Gastroesophageal sphincter (tissue), 4 donors: ENCODE measurements around the gene CCDC60. TPM values are rescaled to one million over a fixed set of nuclear protein-coding genes. Genes with fewer than 3 reads are reported as not detected.

Experiments
- ATAC-seq: fragments of 150-250 bp; one replicate; pipeline ENCODE4 v1.9.1; 2016; ENCODE audit warnings: mild to moderate bottlenecking, moderate library complexity
- H3K27ac ChIP-seq, 4 donors: fragments of 200-600 bp; sonication (generic) in 3 of 4; 1 replicate in 3 of 4; 2 replicates in 1 of 4; pipeline ENCODE4 v1.5.1; 2016 to 2019
- H3K27me3 ChIP-seq: fragments of 200-600 bp; sonication (generic); one replicate; pipeline ENCODE4 v1.5.1; 2019
- H3K36me3 ChIP-seq, 2 donors: fragments of 200-600 bp; sonication (generic); one replicate each; pipeline ENCODE4 v1.5.1; 2019; ENCODE audit warnings: control low read depth in 1 of 2
- H3K4me1 ChIP-seq, 3 donors: fragments of 200-600 bp; sonication (generic); 1 replicate in 2 of 3; 2 replicates in 1 of 3; pipeline ENCODE4 v1.5.1; 2016 to 2019; ENCODE audit warnings: control low read depth in 2 of 3
- H3K4me3 ChIP-seq, 2 donors: fragments of 200-600 bp; sonication (generic); one replicate each; pipeline ENCODE4 v1.5.1; 2019; ENCODE audit warnings: mild to moderate bottlenecking in 1 of 2, moderate library complexity in 1 of 2
- H3K9me3 ChIP-seq, 3 donors: fragments of 200-600 bp; sonication (generic); one replicate each; pipeline ENCODE4 v1.5.1; 2017 to 2019; ENCODE audit warnings: control low read depth in 2 of 3
- EP300 ChIP-seq: sonication (generic); formaldehyde crosslinking; IDR thresholded peaks from one replicate; pipeline ENCODE4 v1.6.1; 2017; ENCODE audit warnings: antibody characterized with exemption, mild to moderate bottlenecking
- POLR2A ChIP-seq, 2 donors: fragments of 450-650 bp; IDR thresholded peaks; one replicate each; pipeline ENCODE4 v1.6.1; 2017; ENCODE audit warnings: antibody characterized with exemption in 2 of 2, mild to moderate bottlenecking in 2 of 2, moderate library complexity in 1 of 2
- POLR2AphosphoS5 ChIP-seq: sonication (generic); formaldehyde crosslinking; IDR thresholded peaks from one replicate; pipeline ENCODE4 v1.6.1; 2017; ENCODE audit warnings: antibody characterized with exemption
- WGBS, 2 donors: methylation state at CpG; one replicate each; pipeline ENCODE4 v1.1.5; 2018; ENCODE audit warnings: low coverage in 1 of 2; 5-methylcytosine and 5-hydroxymethylcytosine counted together
- total RNA-seq, 4 donors: library from RNA; depleted of rRNA; stranded (reverse); fragments of >200 nt; gene quantifications; one replicate each; pipeline ENCODE4 v1.1.0, GENCODE V29; 2016
- TF ChIP-seq, protein P1 (sequence below), 4 experiments: fragments of 200-600 bp in 2 of 4; fragments of 450-650 bp in 2 of 4; sonication (generic) in 1 of 4; IDR thresholded peaks; one replicate each; pipeline ENCODE4 v1.5.1; 2017 to 2019; ENCODE audit warnings: antibody characterized with exemption in 4 of 4, mild to moderate bottlenecking in 2 of 4, moderate library complexity in 2 of 4

The CCDC60 gene
- total RNA-seq, 4 donors from 2014 or later, result 0.40 TPM; not detected in 3

DNA sequence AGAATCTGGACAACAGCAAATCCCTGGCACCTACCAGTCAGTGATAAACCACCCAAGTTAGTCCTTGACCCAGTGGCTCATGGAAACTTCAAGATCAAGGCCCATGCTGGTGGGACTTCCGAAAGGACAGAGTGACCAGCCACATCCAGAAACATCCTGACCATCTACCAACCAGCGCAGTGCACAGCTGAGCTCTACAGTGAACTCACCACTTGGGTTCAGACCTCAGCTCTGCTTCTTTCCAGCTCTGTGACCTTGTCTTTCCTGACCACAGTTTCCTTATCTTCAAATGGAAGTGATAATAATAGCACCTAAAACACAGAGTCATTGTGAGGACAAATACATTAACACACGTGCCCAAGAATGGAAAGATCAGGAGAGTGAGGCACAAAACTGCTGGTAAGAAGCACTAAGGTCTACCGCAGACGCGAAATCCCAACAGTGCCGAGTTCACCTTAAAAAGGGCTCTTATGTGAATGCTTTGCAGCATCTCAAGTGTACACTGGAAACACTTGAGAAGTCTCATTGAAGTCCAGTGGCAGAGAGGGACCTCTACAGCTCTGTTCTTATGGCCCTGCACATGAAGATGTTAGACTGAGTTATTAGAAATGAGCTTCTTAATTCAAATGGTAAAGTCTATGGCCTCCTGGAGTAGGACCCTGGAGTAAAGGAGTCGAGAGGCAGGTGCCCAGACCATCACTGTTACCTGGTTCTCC lies 128.8 kb downstream of the CCDC60 start:
- H3K4me1 ChIP-seq, result no peaks in the 10 kb centered on the region
- no peaks in the 10 kb centered on the region for H3K36me3 ChIP-seq
- H3K27me3 ChIP-seq, result peaks cover 11% of the 10 kb centered on the region
- no peak for ATAC-seq
- no peak overlapping the region for H3K4me3 ChIP-seq
- 78% methylated on average over 7 of the region's 8 CpGs; no CpG with 5 or more reads in 1 of the 2 donors for WGBS, 2 donors
- H3K27ac ChIP-seq, result no peak overlapping the region
- H3K9me3 ChIP-seq, result peaks cover 0 to 17% (median 0%) of the 10 kb centered on the region in 3 donors
- TF ChIP-seq POLR2AphosphoS5, result no peak
- no peak for TF ChIP-seq POLR2A (IDR thresholded peaks at IDR 0.05)
- no peak for TF ChIP-seq EP300
- TF ChIP-seq, protein P1, sequence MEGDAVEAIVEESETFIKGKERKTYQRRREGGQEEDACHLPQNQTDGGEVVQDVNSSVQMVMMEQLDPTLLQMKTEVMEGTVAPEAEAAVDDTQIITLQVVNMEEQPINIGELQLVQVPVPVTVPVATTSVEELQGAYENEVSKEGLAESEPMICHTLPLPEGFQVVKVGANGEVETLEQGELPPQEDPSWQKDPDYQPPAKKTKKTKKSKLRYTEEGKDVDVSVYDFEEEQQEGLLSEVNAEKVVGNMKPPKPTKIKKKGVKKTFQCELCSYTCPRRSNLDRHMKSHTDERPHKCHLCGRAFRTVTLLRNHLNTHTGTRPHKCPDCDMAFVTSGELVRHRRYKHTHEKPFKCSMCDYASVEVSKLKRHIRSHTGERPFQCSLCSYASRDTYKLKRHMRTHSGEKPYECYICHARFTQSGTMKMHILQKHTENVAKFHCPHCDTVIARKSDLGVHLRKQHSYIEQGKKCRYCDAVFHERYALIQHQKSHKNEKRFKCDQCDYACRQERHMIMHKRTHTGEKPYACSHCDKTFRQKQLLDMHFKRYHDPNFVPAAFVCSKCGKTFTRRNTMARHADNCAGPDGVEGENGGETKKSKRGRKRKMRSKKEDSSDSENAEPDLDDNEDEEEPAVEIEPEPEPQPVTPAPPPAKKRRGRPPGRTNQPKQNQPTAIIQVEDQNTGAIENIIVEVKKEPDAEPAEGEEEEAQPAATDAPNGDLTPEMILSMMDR (IDR thresholded peaks at IDR 0.05), result no peak

DNA sequence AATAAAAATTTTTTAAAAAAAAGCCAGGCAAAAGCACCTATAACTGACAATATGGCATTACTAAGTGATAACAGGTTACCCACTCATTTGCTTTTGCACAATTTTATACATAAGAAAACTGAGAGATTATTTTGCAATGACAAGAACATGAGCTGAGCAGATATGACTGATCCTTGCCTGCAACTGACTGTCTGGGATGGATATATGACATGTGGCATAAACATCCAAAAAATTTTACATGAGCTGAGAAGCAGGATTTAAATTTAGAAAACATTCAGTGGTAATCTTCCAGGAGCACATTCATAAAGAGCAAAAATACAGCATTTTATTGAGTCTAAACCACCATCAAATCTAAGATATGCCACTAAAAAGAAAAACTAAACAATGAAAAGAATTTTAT lies 133.8 kb downstream of the CCDC60 start:
- no peaks in the 10 kb centered on the region for H3K4me1 ChIP-seq
- H3K36me3 ChIP-seq, result no peaks in the 10 kb centered on the region
- no peaks in the 10 kb centered on the region for H3K9me3 ChIP-seq
- no peak for TF ChIP-seq POLR2A (IDR thresholded peaks at IDR 0.05)
- H3K27ac ChIP-seq, result no peak overlapping the region
- H3K27me3 ChIP-seq, result no peaks in the 10 kb centered on the region
- no peak for ATAC-seq
- no peak overlapping the region for H3K4me3 ChIP-seq

DNA sequence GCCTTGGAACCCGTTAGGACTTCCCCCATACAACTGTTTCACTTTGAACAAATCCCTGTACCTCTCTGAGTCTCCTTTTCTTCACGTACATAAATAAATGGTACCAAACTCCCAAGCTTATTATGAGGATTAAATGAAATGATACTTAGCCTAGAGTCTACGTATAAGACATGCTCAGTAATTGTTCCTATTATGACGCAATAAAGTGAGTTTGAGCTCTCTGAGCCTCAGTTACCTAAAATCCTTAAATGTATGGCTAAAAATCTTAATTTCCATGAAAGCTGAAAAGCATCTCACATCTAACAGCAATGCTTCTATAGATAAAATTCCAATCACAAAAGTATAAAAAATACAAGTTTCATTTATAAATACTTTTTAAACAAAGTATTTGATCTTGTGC lies 141.1 kb downstream of the CCDC60 start:
- no peaks in the 10 kb centered on the region for H3K27me3 ChIP-seq
- peaks cover 0 to 19% (median 0%) of the 10 kb centered on the region in 3 donors for H3K9me3 ChIP-seq
- no peaks in the 10 kb centered on the region for H3K4me1 ChIP-seq
- no peak overlapping the region for H3K27ac ChIP-seq
- ATAC-seq, result no peak
- no peaks in the 10 kb centered on the region for H3K36me3 ChIP-seq
- no peak for TF ChIP-seq POLR2AphosphoS5
- WGBS, 2 donors, result 73 to 91% methylated on average over 3 to 4 of the region's 4 CpGs
- H3K4me3 ChIP-seq, result no peak overlapping the region

DNA sequence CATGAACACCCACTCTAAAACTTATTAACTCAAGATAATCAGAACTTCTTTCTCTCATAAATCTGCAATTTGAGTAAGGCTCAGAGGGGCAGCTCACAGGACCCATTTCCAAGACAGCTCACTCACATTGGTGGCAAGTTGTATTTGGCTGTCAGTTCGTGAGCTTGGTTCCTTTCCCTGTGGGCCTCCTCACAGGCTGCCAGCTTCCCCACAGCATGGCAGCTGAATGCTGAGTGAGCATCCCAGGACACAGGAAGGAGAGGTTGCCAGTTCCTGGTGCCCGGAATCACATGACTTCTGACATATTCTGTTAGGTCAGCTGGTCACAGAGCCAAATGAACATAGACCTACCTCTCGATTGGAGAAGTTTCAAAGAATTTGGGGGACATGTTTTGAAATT lies 142.4 kb downstream of the CCDC60 start:
- no peak for ATAC-seq
- H3K27me3 ChIP-seq, result no peaks in the 10 kb centered on the region
- 76 to 83% methylated on average over 2 to 3 of the region's 3 CpGs for WGBS, 2 donors

DNA sequence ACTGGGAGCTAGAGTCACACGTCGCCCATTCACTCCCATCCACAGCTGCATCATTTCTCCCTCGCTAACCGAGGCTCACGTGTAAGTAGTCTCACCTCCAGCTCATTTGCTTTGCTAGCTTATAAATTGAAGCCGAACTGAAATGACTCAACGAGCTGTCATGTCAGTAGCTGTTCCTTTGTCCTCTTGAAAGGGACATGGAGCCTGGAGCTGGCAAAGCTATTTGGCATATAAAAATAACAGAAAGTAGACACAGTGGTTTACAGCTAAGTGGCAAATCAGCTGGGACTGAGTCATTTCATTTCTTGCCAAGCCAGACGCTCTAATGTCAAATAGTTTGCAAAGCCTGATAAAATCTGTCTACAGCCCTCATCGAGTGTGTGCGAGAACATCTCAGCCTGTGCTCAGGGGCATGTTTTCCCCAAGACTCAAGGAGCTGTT lies 144.6 kb downstream of the CCDC60 start:
- Histone ChIP-seq H3K27ac (no peak overlapping the region), H3K36me3 (no peaks in the 10 kb centered on the region), H3K4me1 (no peaks in the 10 kb centered on the region), H3K4me3 (no peak overlapping the region), H3K27me3 (peaks cover 5% of the 10 kb centered on the region), H3K9me3 (peaks cover 0 to 31% (median 0%) of the 10 kb centered on the region in 3 donors)
- WGBS, 2 donors, result 60 to 69% methylated on average over 9 of the region's 10 CpGs
- TF ChIP-seq POLR2A (IDR thresholded peaks at IDR 0.05) (no peak), EP300 (no peak), POLR2AphosphoS5 (no peak)
- TF ChIP-seq, protein P1 (IDR thresholded peaks at IDR 0.05), result no peak
- ATAC-seq, result no peak

More for the DNA sequence above, 142.4 kb downstream of the CCDC60 start:
- H3K4me3 ChIP-seq, result no peak overlapping the region
- H3K36me3 ChIP-seq, result no peaks in the 10 kb centered on the region
- peaks cover 0 to 19% (median 0%) of the 10 kb centered on the region in 3 donors for H3K9me3 ChIP-seq
- H3K4me1 ChIP-seq, result no peaks in the 10 kb centered on the region
- no peak overlapping the region for H3K27ac ChIP-seq
- TF ChIP-seq POLR2AphosphoS5, result no peak
- no peak for TF ChIP-seq EP300
- no peak for TF ChIP-seq POLR2A (IDR thresholded peaks at IDR 0.05)
- TF ChIP-seq, protein P1 (IDR thresholded peaks at IDR 0.05), result no peak

DNA sequence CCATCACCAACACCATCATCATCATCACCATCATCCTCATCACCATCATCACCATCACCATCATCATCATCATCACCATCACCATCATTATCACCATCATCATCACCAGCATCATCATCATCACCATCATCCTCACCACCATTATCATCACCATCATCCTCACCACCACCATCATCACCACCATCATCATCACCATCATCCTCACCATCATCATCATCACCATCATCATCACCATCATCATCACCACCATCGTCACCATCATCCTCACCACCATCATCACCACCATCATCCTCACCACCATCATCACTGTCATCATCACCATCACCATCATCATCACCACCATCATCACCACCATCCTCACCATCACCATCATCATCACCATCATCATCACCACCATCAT lies 146.0 kb downstream of the CCDC60 start:
- TF ChIP-seq, protein P1 (IDR thresholded peaks at IDR 0.05), result no peak
- TF ChIP-seq EP300 (no peak), POLR2AphosphoS5 (no peak), POLR2A (IDR thresholded peaks at IDR 0.05) (no peak)
- Histone ChIP-seq H3K4me3 (no peak overlapping the region), H3K4me1 (no peaks in the 10 kb centered on the region), H3K9me3 (peaks cover 0 to 31% (median 0%) of the 10 kb centered on the region in 3 donors), H3K27ac (no peak overlapping the region), H3K27me3 (peaks cover 5% of the 10 kb centered on the region), H3K36me3 (no peaks in the 10 kb centered on the region)
- 100% methylated on average over 1 of the region's 1 CpG for WGBS, 2 donors
- no peak for ATAC-seq
